HEK293T (cell line): ENCODE measurements around the gene UNKL.

Experiments used
- BHLHE40 ChIP-seq: fragments of 450-650 bp; IDR thresholded peaks from 2 replicates; pipeline ENCODE4 v1.6.1; 2016; ENCODE audit warnings: mild to moderate bottlenecking, moderate library complexity, borderline replicate concordance
- ELF4 ChIP-seq: fragments of 450-650 bp; IDR thresholded peaks from 2 replicates; pipeline ENCODE4 v1.6.1; 2017; ENCODE audit warnings: antibody characterized with exemption
- FOXA1 ChIP-seq: fragments of 450-650 bp; IDR thresholded peaks from 2 replicates; pipeline ENCODE4 v1.6.1; 2016; ENCODE audit warnings: mild to moderate bottlenecking
- FOXK2 ChIP-seq: fragments of 450-650 bp; IDR thresholded peaks from 2 replicates; pipeline ENCODE4 v1.6.1; 2016; ENCODE audit warnings: mild to moderate bottlenecking
- FOXM1 ChIP-seq: fragments of 450-650 bp; IDR thresholded peaks from 2 replicates; pipeline ENCODE4 v1.6.1; 2017; ENCODE audit warnings: mild to moderate bottlenecking, borderline replicate concordance
- L3MBTL2 ChIP-seq: fragments of 450-650 bp; conservative IDR thresholded peaks from 2 replicates; pipeline ENCODE4 v1.6.1; 2016; ENCODE audit warnings: mild to moderate bottlenecking
- SP1 ChIP-seq: fragments of 450-650 bp; IDR thresholded peaks from 2 replicates; pipeline ENCODE4 v1.6.1; 2017
- SUZ12 ChIP-seq: fragments of 450-650 bp; IDR thresholded peaks from 2 replicates; pipeline ENCODE4 v1.6.1; 2016; ENCODE audit warnings: mild to moderate bottlenecking
- TARDBP ChIP-seq: fragments of 450-650 bp; IDR thresholded peaks from 2 replicates; pipeline ENCODE4 v1.6.1; 2016
- ZNF384 ChIP-seq: fragments of 450-650 bp; IDR thresholded peaks from 2 replicates; pipeline ENCODE4 v1.6.1; 2016

GRCh38 chr16:1357906-1358566 is 56.5 kb downstream of the UNKL start:
- TF ChIP-seq ELF4 (no peak), BHLHE40 (no peak), SUZ12 (no peak), L3MBTL2 (no peak), SP1 (no peak), FOXM1 (no peak), FOXK2 (no peak), ZNF384 (no peak), FOXA1 (no peak), TARDBP (no peak)
